Esophagus squamous epithelium (tissue), 4 donors: ENCODE data around the gene ADPRS.

Experiments used
- POLR2A ChIP-seq, 4 donors: fragments of 450-650 bp; IDR thresholded peaks; one replicate each; pipeline ENCODE4 v1.6.1; 2017; ENCODE audit warnings: antibody characterized with exemption in 4 of 4, mild to moderate bottlenecking in 4 of 4, moderate library complexity in 3 of 4
- TF ChIP-seq, protein P1 (sequence below), 6 experiments: fragments of 450-650 bp in 4 of 6; fragments of 200-600 bp in 2 of 6; sonication (generic) in 2 of 6; IDR thresholded peaks; one replicate each; pipeline ENCODE4 v1.5.1; 2016 to 2019; ENCODE audit warnings: antibody characterized with exemption in 6 of 6, mild to moderate bottlenecking in 4 of 6, moderate library complexity in 4 of 6

DNA sequence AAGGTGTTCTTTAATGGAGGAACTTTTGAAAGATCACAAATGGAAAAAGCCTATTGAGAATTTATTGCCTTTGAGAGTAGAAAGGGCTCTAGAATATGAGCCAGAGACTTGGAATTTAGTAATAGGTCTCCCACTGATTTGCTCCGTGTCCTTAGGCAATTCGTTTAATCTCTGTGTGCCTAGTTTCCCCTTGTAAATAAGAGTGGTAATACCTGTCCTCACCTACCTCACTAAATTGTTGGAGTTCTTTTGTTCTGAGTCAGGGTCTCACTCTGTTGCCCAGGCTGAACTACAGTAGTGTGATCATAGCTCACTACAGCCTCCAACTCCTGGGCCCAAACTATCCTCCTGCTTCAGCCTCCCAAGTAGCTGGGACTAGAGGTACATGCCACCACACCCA, 19.8 kb upstream of the ADPRS start:
- TF ChIP-seq, protein P1, sequence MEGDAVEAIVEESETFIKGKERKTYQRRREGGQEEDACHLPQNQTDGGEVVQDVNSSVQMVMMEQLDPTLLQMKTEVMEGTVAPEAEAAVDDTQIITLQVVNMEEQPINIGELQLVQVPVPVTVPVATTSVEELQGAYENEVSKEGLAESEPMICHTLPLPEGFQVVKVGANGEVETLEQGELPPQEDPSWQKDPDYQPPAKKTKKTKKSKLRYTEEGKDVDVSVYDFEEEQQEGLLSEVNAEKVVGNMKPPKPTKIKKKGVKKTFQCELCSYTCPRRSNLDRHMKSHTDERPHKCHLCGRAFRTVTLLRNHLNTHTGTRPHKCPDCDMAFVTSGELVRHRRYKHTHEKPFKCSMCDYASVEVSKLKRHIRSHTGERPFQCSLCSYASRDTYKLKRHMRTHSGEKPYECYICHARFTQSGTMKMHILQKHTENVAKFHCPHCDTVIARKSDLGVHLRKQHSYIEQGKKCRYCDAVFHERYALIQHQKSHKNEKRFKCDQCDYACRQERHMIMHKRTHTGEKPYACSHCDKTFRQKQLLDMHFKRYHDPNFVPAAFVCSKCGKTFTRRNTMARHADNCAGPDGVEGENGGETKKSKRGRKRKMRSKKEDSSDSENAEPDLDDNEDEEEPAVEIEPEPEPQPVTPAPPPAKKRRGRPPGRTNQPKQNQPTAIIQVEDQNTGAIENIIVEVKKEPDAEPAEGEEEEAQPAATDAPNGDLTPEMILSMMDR (IDR thresholded peaks at IDR 0.05), result no peak
- no peak for TF ChIP-seq POLR2A (IDR thresholded peaks at IDR 0.05)
